Panc1 (cell line): Measurements from ENCODE around the gene GLIPR1L2. TPM values are rescaled to one million over a fixed set of nuclear protein-coding genes. Genes with fewer than 3 reads are reported as not detected.

ENCODE experiments used
- ATAC-seq: fragments of 200-7000 bp; cut with Tn5 transposase; 2 replicates; pipeline ENCODE4 v1.9.1; 2020; ENCODE audit warnings: mild to moderate bottlenecking, moderate library complexity
- BruUV-seq: library from RNA; stranded (reverse); fragments of 400-500 nt; replicated peaks from 2 replicates; lab custom pipeline; 2021; lab: Mats Ljungman, UMichigan
- CTCF ChIA-PET: fragments of 300-600 bp; sonication (Branson Sonifier 250); formaldehyde crosslinking; loops from one replicate; lab custom pipeline; 2022; ENCODE audit warnings: antibody characterized with exemption; lab: Charles Lee
- POLR2A ChIA-PET: fragments of 300-600 bp; sonication (Branson Sonifier 250); formaldehyde crosslinking; loops from one replicate; lab custom pipeline; 2022; ENCODE audit warnings: antibody characterized with exemption; lab: Charles Lee
- DNase-seq: peaks from one replicate; pipeline ENCODE4 v3.0.0-alpha.2; 2010; ENCODE audit warnings: low read depth, low spot score
- H3K27ac ChIP-seq: 2 replicates; pipeline ENCODE4 v1.5.1; 2011; ENCODE audit warnings: mild to moderate bottlenecking, low read length, inconsistent platforms
- H3K27me3 ChIP-seq: fragments of 200-500 bp; sonication (Bioruptor generic); 2 replicates; pipeline ENCODE4 v1.6.0; 2014; ENCODE audit warnings: low read length, inconsistent platforms; ENCODE audit not compliant: control insufficient read depth, insufficient read depth
- H3K36me3 ChIP-seq: fragments of 200-500 bp; sonication (Bioruptor generic); 2 replicates; pipeline ENCODE4 v1.5.1; 2014; ENCODE audit warnings: inconsistent platforms, mild to moderate bottlenecking, low read length, moderate library complexity; ENCODE audit not compliant: control insufficient read depth, insufficient read depth
- H3K4me1 ChIP-seq: 2 replicates; pipeline ENCODE4 v1.5.1; 2011; ENCODE audit warnings: inconsistent platforms, mild to moderate bottlenecking, low read length, moderate library complexity; ENCODE audit not compliant: control insufficient read depth, insufficient read depth
- H3K4me3 ChIP-seq, 2 experiments: 2 replicates each; pipeline ENCODE4 v1.5.1; 2011 to 2012; ENCODE audit warnings: low read depth in 2 of 2, low read length in 2 of 2, mild to moderate bottlenecking in 2 of 2, inconsistent platforms in 1 of 2, moderate library complexity in 1 of 2
- H3K9me3 ChIP-seq: fragments of 200-500 bp; sonication (Bioruptor generic); 2 replicates; pipeline ENCODE4 v1.5.1; 2014; ENCODE audit warnings: low read depth, mild to moderate bottlenecking, inconsistent platforms, low read length, moderate library complexity; ENCODE audit not compliant: control insufficient read depth, insufficient read depth
- CTCF ChIP-seq: fragments of 450-650 bp; IDR thresholded peaks from 2 replicates; pipeline ENCODE4 v1.5.1; 2017; ENCODE audit warnings: mild to moderate bottlenecking
- POLR2AphosphoS5 ChIP-seq: IDR thresholded peaks from 2 replicates; pipeline ENCODE4 v1.6.1; 2012; ENCODE audit warnings: mild to moderate bottlenecking, low read depth, low read length, moderate library complexity
- REST ChIP-seq, 2 experiments: IDR thresholded peaks; 2 replicates each; pipeline ENCODE4 v1.6.1; 2011 to 2012; ENCODE audit warnings: low read depth in 2 of 2, control low read depth in 1 of 2, low read length in 1 of 2, mild to moderate bottlenecking in 1 of 2, moderate library complexity in 1 of 2; ENCODE audit not compliant: insufficient read depth in 1 of 2
- SIN3A ChIP-seq: IDR thresholded peaks from 2 replicates; pipeline ENCODE4 v1.6.1; 2012; ENCODE audit warnings: low read depth, mild to moderate bottlenecking, low read length, moderate library complexity, borderline replicate concordance; ENCODE audit not compliant: insufficient read depth
- TCF7L2 ChIP-seq: IDR thresholded peaks from 2 replicates; pipeline ENCODE4 v1.6.1; 2011; ENCODE audit warnings: mild to moderate bottlenecking, low read depth, low read length, inconsistent platforms
- in situ Hi-C: cut with HindIII; loops from 2 replicates; pipeline ENCODE4 v1.10.0; 2016; ENCODE audit warnings: low sequenced_read_pairs, low pct_unique_long_range_greater_than_20kb
- intact Hi-C: fragments of 100-400 bp; cut with micrococcal nuclease; formaldehyde crosslinking; loops from one replicate; pipeline ENCODE4 v1.10.0; 2022; ENCODE audit not compliant: unreplicated experiment
- total RNA-seq: library from RNA; stranded (reverse); gene quantifications from one replicate; pipeline ENCODE4 v1.2.1, GENCODE V29; 2021; ENCODE audit not compliant: unreplicated experiment

GLIPR1L2 gene
- total RNA-seq, 1 experiment from 2014 or later = 0.72 TPM

GRCh38 chr12:75480469-75480949, 89.6 kb downstream of the GLIPR1L2 start, which contains the start of gene GLIPR1:
TSS of gene GLIPR1 (plus strand) at chr12:75480755. CDS start at chr12:75480881, 126 bp downstream.
- DNase-seq = peak; percentile 69
- peak; percentile 85 for ATAC-seq
- peak within 1 kb of the TSS; percentile 45 to 70 for H3K4me3 ChIP-seq
- no peak for TF ChIP-seq POLR2AphosphoS5
- no peak for TF ChIP-seq REST (IDR thresholded peaks at IDR 0.05; ENCODE audit: insufficient read depth in 1 of 2, low read depth in 2 of 2, low read length in 1 of 2)
- TF ChIP-seq SIN3A = no peak
- no peak for TF ChIP-seq CTCF
- 0 out of 2 replicates have a peak, but pooled peaks have one; percentile 26 for TF ChIP-seq TCF7L2
- peak within 1 kb of the TSS; percentile 90 for H3K27ac ChIP-seq
- POLR2A ChIA-PET = no interaction called here
- H3K27me3 ChIP-seq = no peaks in the 10 kb centered on the region
- peaks cover 23% of the 10 kb centered on the region for H3K4me1 ChIP-seq
- no TSS peak for BruUV-seq
- no peaks in the 10 kb centered on the region for H3K36me3 ChIP-seq
- H3K9me3 ChIP-seq = no peaks in the 10 kb centered on the region
- in situ Hi-C loops = no loop called here
- intact Hi-C loops = loop anchor here (5.0 to 10.0 kb wide), 3 partner anchors 88 to 786 kb away; partner anchors contain the start of genes CAPS2, GLIPR1L1 and GLIPR1L2
- CTCF ChIA-PET = interaction anchor here (1.7 kb wide), 1 partner anchor 89 kb away, joined by 12 read pairs; the partner anchor contains the start of gene GLIPR1L2

- DNase-seq = no peak
- peak; percentile 35 for ATAC-seq
- TF ChIP-seq SIN3A (no peak), CTCF (no peak), TCF7L2 (no peak), REST (IDR thresholded peaks at IDR 0.05; ENCODE audit: insufficient read depth in 1 of 2, low read depth in 2 of 2, low read length in 1 of 2) (no peak), POLR2AphosphoS5 (no peak)
- intact Hi-C loops (loop anchor here (5.0 to 10.0 kb wide), 3 partner anchors 89 to 786 kb away; partner anchors contain the start of genes CAPS2, GLIPR1L1 and GLIPR1L2), in situ Hi-C loops (no loop called here)
- BruUV-seq = TSS peak; percentile 87
- Histone ChIP-seq H3K4me1 (peaks cover 27% of the 10 kb centered on the region), H3K9me3 (no peaks in the 10 kb centered on the region), H3K27ac (peak overlapping the region; percentile 90), H3K4me3 (peak overlapping the region; percentile 45 to 70), H3K27me3 (no peaks in the 10 kb centered on the region), H3K36me3 (no peaks in the 10 kb centered on the region)
- CTCF ChIA-PET = interaction anchor here (0.6 to 1.7 kb wide), 3 partner anchors 90 to 899 kb away, joined by 4 to 12 read pairs (median 5); partner anchors contain the start of gene GLIPR1L2
- POLR2A ChIA-PET = no interaction called here
These were observed 90.3 kb downstream of the GLIPR1L2 start for GRCh38 chr12:75481013-75481705.
